IMR-90 (cell line): ENCODE results near the gene DNAI2. TPM values are rescaled to one million over a fixed set of nuclear protein-coding genes. Genes with fewer than 3 reads are reported as not detected.
A peak's percentile ranks its signal among the peaks of the same experiment; 100 is the strongest.

Experiments
- ATAC-seq: fragments of 200-7000 bp; cut with Tn5 transposase; 2 replicates; pipeline ENCODE4 v1.9.1; 2020; ENCODE audit warnings: low read depth, mild to moderate bottlenecking, moderate library complexity
- BruUV-seq: library from RNA; stranded (reverse); fragments of 400-500 nt; replicated peaks from 2 replicates; lab custom pipeline; 2021; lab: Mats Ljungman, UMichigan
- CTCF ChIA-PET: fragments of 300-600 bp; formaldehyde crosslinking; extraction: SDS; loops from one replicate; lab custom pipeline; 2021; ENCODE audit warnings: antibody characterized with exemption; lab: Yijun Ruan, JAX
- POLR2A ChIA-PET: fragments of 300-600 bp; sonication (Branson Sonifier 250); formaldehyde crosslinking; loops from one replicate; lab custom pipeline; 2022; ENCODE audit warnings: antibody characterized with exemption; ENCODE audit not compliant: unreplicated experiment; lab: Charles Lee
- DNase-seq: peaks from one replicate; pipeline ENCODE4 v3.0.0; 2013
- H2AFZ ChIP-seq: replicated peaks from 2 replicates; pipeline ENCODE3; 2013; ENCODE audit warnings: low read length, mild to moderate bottlenecking; ENCODE audit not compliant: poor library complexity
- H2AK5ac ChIP-seq: 2 replicates; pipeline ENCODE4 v1.6.1; 2013; ENCODE audit warnings: low read depth, low read length, inconsistent platforms
- H2AK9ac ChIP-seq: replicated peaks from 2 replicates; pipeline ENCODE3; 2013; ENCODE audit warnings: mild to moderate bottlenecking, low read depth, low read length, moderate library complexity; ENCODE audit not compliant: poor library complexity
- H2BK120ac ChIP-seq: 2 replicates; pipeline ENCODE4 v1.6.1; 2013; ENCODE audit warnings: low read depth, low read length, inconsistent platforms
- H2BK15ac ChIP-seq: 3 replicates; pipeline ENCODE4 v1.6.1; 2013; ENCODE audit warnings: low read depth, low read length, inconsistent platforms
- H2BK20ac ChIP-seq: 2 replicates; pipeline ENCODE4 v1.6.1; 2013; ENCODE audit warnings: low read depth, mild to moderate bottlenecking, inconsistent platforms, low read length, moderate library complexity
- H2BK5ac ChIP-seq: 2 replicates; pipeline ENCODE4 v1.6.1; 2013; ENCODE audit warnings: mild to moderate bottlenecking, low read depth, low read length, inconsistent platforms; ENCODE audit not compliant: poor library complexity, severe bottlenecking
- H3K14ac ChIP-seq: replicated peaks from 2 replicates; pipeline ENCODE4 v1.6.1; 2013; ENCODE audit warnings: low read depth, low read length, inconsistent platforms
- H3K18ac ChIP-seq: 2 replicates; pipeline ENCODE4 v1.6.1; 2013; ENCODE audit warnings: low read depth, low read length, control low read depth
- H3K23ac ChIP-seq: 2 replicates; pipeline ENCODE4 v1.6.1; 2013; ENCODE audit warnings: low read depth, low read length, inconsistent platforms
- H3K27ac ChIP-seq: 2 replicates; pipeline ENCODE4 v1.5.1; 2013; ENCODE audit warnings: mild to moderate bottlenecking, control low read depth, low read length; ENCODE audit not compliant: insufficient read depth
- H3K27me3 ChIP-seq: 2 replicates; pipeline ENCODE4 v1.6.1; 2013; ENCODE audit warnings: low read length; ENCODE audit not compliant: control insufficient read depth, insufficient read depth
- H3K36me3 ChIP-seq: 2 replicates; pipeline ENCODE4 v1.6.1; 2013; ENCODE audit warnings: low read length, mixed read lengths; ENCODE audit not compliant: control insufficient read depth, insufficient read depth
- H3K4ac ChIP-seq: 2 replicates; pipeline ENCODE4 v1.6.1; 2013; ENCODE audit warnings: low read depth, low read length, inconsistent platforms
- H3K4me1 ChIP-seq: 2 replicates; pipeline ENCODE4 v1.6.1; 2013; ENCODE audit warnings: low read length, mixed read lengths; ENCODE audit not compliant: control insufficient read depth, insufficient read depth
- H3K4me2 ChIP-seq: 2 replicates; pipeline ENCODE4 v1.6.1; 2013; ENCODE audit warnings: low read depth, mild to moderate bottlenecking, control low read depth, low read length, moderate library complexity
- H3K4me3 ChIP-seq: 2 replicates; pipeline ENCODE4 v1.5.1; 2013; ENCODE audit warnings: low read depth, mild to moderate bottlenecking, control low read depth, low read length, moderate library complexity; ENCODE audit not compliant: insufficient read depth
- H3K56ac ChIP-seq: 2 replicates; pipeline ENCODE4 v1.6.1; 2013; ENCODE audit warnings: low read length, inconsistent platforms; ENCODE audit not compliant: insufficient read depth; ENCODE audit errors: extremely low read depth
- H3K79me1 ChIP-seq, 2 experiments: 2 replicates each; pipeline ENCODE4 v1.6.1; 2013; ENCODE audit warnings: low read length in 2 of 2, inconsistent platforms in 1 of 2, low read depth in 1 of 2
- H3K9ac ChIP-seq: 2 replicates; pipeline ENCODE4 v1.6.1; 2013; ENCODE audit warnings: low read depth, low read length, control low read depth
- H3K9me1 ChIP-seq: 2 replicates; pipeline ENCODE4 v1.6.1; 2013; ENCODE audit warnings: low read length, inconsistent platforms; ENCODE audit not compliant: insufficient read depth
- H3K9me3 ChIP-seq: 2 replicates; pipeline ENCODE4 v1.6.1; 2013; ENCODE audit warnings: low read length; ENCODE audit not compliant: control insufficient read depth, insufficient read depth
- H4K20me1 ChIP-seq: 2 replicates; pipeline ENCODE4 v1.6.1; 2013; ENCODE audit warnings: low read length, inconsistent platforms; ENCODE audit not compliant: insufficient read depth
- H4K5ac ChIP-seq: 2 replicates; pipeline ENCODE4 v1.6.1; 2013; ENCODE audit warnings: mild to moderate bottlenecking, low read depth, low read length, control low read depth
- H4K8ac ChIP-seq, 2 experiments: 2 replicates each; pipeline ENCODE4 v1.6.1; 2013; ENCODE audit warnings: low read depth in 2 of 2, low read length in 2 of 2, control low read depth in 1 of 2, inconsistent platforms in 1 of 2
- H4K91ac ChIP-seq: 2 replicates; pipeline ENCODE4 v1.6.1; 2013; ENCODE audit warnings: low read depth, low read length, inconsistent platforms; ENCODE audit not compliant: insufficient read depth
- BHLHE40 ChIP-seq: fragments of 150-350 bp; IDR thresholded peaks from 2 replicates; pipeline ENCODE4 v1.6.1; 2016; ENCODE audit warnings: mild to moderate bottlenecking, low read depth, low read length
- CEBPB ChIP-seq: IDR thresholded peaks from 2 replicates; pipeline ENCODE4 v1.6.1; 2012; ENCODE audit warnings: low read depth, low read length, improper control_type of control experiment
- CHD1 ChIP-seq: IDR thresholded peaks from 2 replicates; pipeline ENCODE4 v1.6.1; 2012; ENCODE audit warnings: low read depth, low read length, improper control_type of control experiment
- CTCF ChIP-seq: conservative IDR thresholded peaks from 2 replicates; pipeline ENCODE4 v1.5.1; 2012; ENCODE audit warnings: mild to moderate bottlenecking, low read depth, low read length, improper control_type of control experiment
- ELK1 ChIP-seq: fragments of 150-350 bp; IDR thresholded peaks from 2 replicates; pipeline ENCODE4 v1.6.1; 2016; ENCODE audit warnings: low read depth, mild to moderate bottlenecking, low read length, moderate library complexity, borderline replicate concordance
- FOS ChIP-seq: fragments of 150-350 bp; IDR thresholded peaks from 2 replicates; pipeline ENCODE4 v1.6.1; 2016; ENCODE audit warnings: low read depth, low read length
- MAFK ChIP-seq: IDR thresholded peaks from 2 replicates; pipeline ENCODE4 v1.6.1; 2012; ENCODE audit warnings: low read depth, low read length, improper control_type of control experiment
- MAZ ChIP-seq: IDR thresholded peaks from 2 replicates; pipeline ENCODE4 v1.6.1; 2012; ENCODE audit warnings: low read depth, mild to moderate bottlenecking, low read length, improper control_type of control experiment, moderate library complexity, borderline replicate concordance
- MXI1 ChIP-seq: IDR thresholded peaks from 2 replicates; pipeline ENCODE4 v1.6.1; 2012; ENCODE audit warnings: low read depth, mild to moderate bottlenecking, low read length, moderate library complexity, borderline replicate concordance
- NFE2L2 ChIP-seq: fragments of 150-350 bp; IDR thresholded peaks from 2 replicates; pipeline ENCODE4 v1.6.1; 2016; ENCODE audit warnings: low read depth, mild to moderate bottlenecking, low read length
- POLR2A ChIP-seq: IDR thresholded peaks from 2 replicates; pipeline ENCODE4 v1.6.1; 2012; ENCODE audit warnings: mild to moderate bottlenecking, low read depth, low read length
- RAD21 ChIP-seq: IDR thresholded peaks from 2 replicates; pipeline ENCODE4 v1.6.1; 2012; ENCODE audit warnings: low read length, improper control_type of control experiment
- RCOR1 ChIP-seq: IDR thresholded peaks from 2 replicates; pipeline ENCODE4 v1.6.1; 2012; ENCODE audit warnings: mild to moderate bottlenecking, low read length, improper control_type of control experiment; ENCODE audit not compliant: insufficient replicate concordance
- RFX5 ChIP-seq: IDR thresholded peaks from 2 replicates; pipeline ENCODE4 v1.8.0; 2012; ENCODE audit warnings: low read depth, mild to moderate bottlenecking, low read length, moderate library complexity
- SMC3 ChIP-seq: fragments of 150-350 bp; IDR thresholded peaks from 2 replicates; pipeline ENCODE4 v1.6.1; 2016; ENCODE audit warnings: low read depth, mild to moderate bottlenecking, antibody characterized with exemption, low read length, moderate library complexity
- USF2 ChIP-seq: fragments of 150-350 bp; IDR thresholded peaks from 2 replicates; pipeline ENCODE4 v1.6.1; 2017; ENCODE audit warnings: mild to moderate bottlenecking, antibody characterized with exemption, low read length, low read depth
- WGBS, 2 experiments: methylation state at CpG; one replicate each; pipeline versions ENCODE4 v1.1.5 to v1.1.7; 2013; ENCODE audit warnings: missing lambda C conversion rate in 2 of 2; ENCODE audit not compliant: insufficient read length in 1 of 2; ENCODE audit errors: extremely low coverage in 2 of 2; 5-methylcytosine and 5-hydroxymethylcytosine counted together
- dilution Hi-C: fragments of 300-500 bp; cut with HindIII; formaldehyde crosslinking; loops from one replicate; pipeline ENCODE4 v1.14.3; 2018; ENCODE audit warnings: low sequenced_read_pairs; ENCODE audit not compliant: unreplicated experiment
- in situ Hi-C: fragments of 300-500 bp; cut with MboI; formaldehyde crosslinking; loops from 3 replicates; pipeline ENCODE4 v1.14.3; 2019; ENCODE audit warnings: low sequenced_read_pairs, inconsistent platforms, mixed read lengths
- intact Hi-C: fragments of 100-400 bp; cut with micrococcal nuclease; formaldehyde crosslinking; loops from 2 replicates; pipeline ENCODE4 v1.10.0; 2022
- polyA plus RNA-seq, 3 experiments: library from polyadenylated mRNA; depleted of rRNA; stranded (reverse); fragments of >200 nt; gene quantifications; 2 replicates each; pipeline ENCODE4 v1.2.3, GENCODE V29; 2012; ENCODE audit warnings: low replicate concordance in 1 of 3
- total RNA-seq: library from RNA; depleted of rRNA; stranded (reverse); fragments of >200 nt; gene quantifications from 2 replicates; pipeline ENCODE4 v1.2.3, GENCODE V29; 2012

DNAI2 gene
- total and polyA plus RNA-seq, 2 of the 4 experiments (the other 2 are of a cell fraction): not detected

GRCh38 chr17:74351552-74352210 is 77.6 kb downstream of the DNAI2 start:
- H3K27ac ChIP-seq: no peak overlapping the region
- H2BK15ac ChIP-seq: no peak overlapping the region
- no peak for ATAC-seq
- 6% methylated on average over 35 of the region's 55 CpGs; no CpG with 5 or more reads in 1 of the 2 experiments for WGBS, 2 experiments
- no peak overlapping the region for H3K9ac ChIP-seq
- no peaks in the 10 kb centered on the region for H3K36me3 ChIP-seq
- no peak overlapping the region for H3K56ac ChIP-seq
- DNase-seq: no peak
- BruUV-seq: no TSS peak
- H4K5ac ChIP-seq: no peak overlapping the region
- peak overlapping the region; percentile 32 for H2AFZ ChIP-seq
- no peak overlapping the region for H3K4ac ChIP-seq
- CTCF ChIA-PET: interaction anchor here (0.6 kb wide), 1 partner anchor 120 kb away, joined by 5 read pairs; no protein-coding TSS in a partner anchor
- no peaks in the 10 kb centered on the region for H3K79me1 ChIP-seq
- no peaks in the 10 kb centered on the region for H3K4me1 ChIP-seq
- H4K91ac ChIP-seq: no peak overlapping the region
- no peak overlapping the region for H2BK5ac ChIP-seq
- H3K9me1 ChIP-seq: no peaks in the 10 kb centered on the region
- TF ChIP-seq CEBPB (no peak), BHLHE40 (no peak), ELK1 (no peak), CHD1 (no peak), USF2 (no peak), CTCF (no peak), MAFK (no peak), RCOR1 (no peak), SMC3 (no peak), FOS (no peak), RAD21 (no peak), MXI1 (no peak), RFX5 (no peak), MAZ (no peak), POLR2A (no peak), NFE2L2 (no peak)
- no peaks in the 10 kb centered on the region for H4K20me1 ChIP-seq
- intact Hi-C loops: no loop called here
- in situ Hi-C loops: no loop called here
- no peak overlapping the region for H3K4me3 ChIP-seq
- POLR2A ChIA-PET: no interaction called here
- H3K18ac ChIP-seq: no peak overlapping the region
- no peak overlapping the region for H3K23ac ChIP-seq
- H2AK5ac ChIP-seq: no peak overlapping the region
- H3K9me3 ChIP-seq: no peaks in the 10 kb centered on the region
- no peak overlapping the region for H2BK20ac ChIP-seq
- dilution Hi-C loops: no loop called here
- peaks cover 9% of the 10 kb centered on the region; the same call in 1 of the 2 replicates for H3K27me3 ChIP-seq
- H2AK9ac ChIP-seq: no peak overlapping the region
- H2BK120ac ChIP-seq: no peak overlapping the region
- H4K8ac ChIP-seq: no peak overlapping the region
- H3K4me2 ChIP-seq: no peak overlapping the region
- H3K14ac ChIP-seq: no peak overlapping the region
